ENCODE measurements around the gene NOTO. TPM values are rescaled to one million over a fixed set of nuclear protein-coding genes. Genes with fewer than 3 reads are reported as not detected.

NOTO gene
- total and polyA plus RNA-seq, 2 donors (not counting 1 experiment from before 2014, with no cell fraction given): not detected

- no peaks in the 10 kb centered on the region for H3K27me3 ChIP-seq (ENCODE audit: control insufficient read depth, insufficient read depth, low read length)
- peaks cover 2% of the 10 kb centered on the region for H3K79me2 ChIP-seq (ENCODE audit: control insufficient read depth, insufficient read depth, low read length)
- H2AFZ ChIP-seq (ENCODE audit: low read length): no peak overlapping the region
- H3K9me3 ChIP-seq (ENCODE audit: control insufficient read depth, insufficient read depth, low read depth, low read length): no peaks in the 10 kb centered on the region
- H3K36me3 ChIP-seq (ENCODE audit: control insufficient read depth, insufficient read depth, low read length): peaks cover 6% of the 10 kb centered on the region
- H4K20me1 ChIP-seq (ENCODE audit: control insufficient read depth, extremely low read depth, insufficient read depth, low read length): no peaks in the 10 kb centered on the region
- H3K27ac ChIP-seq (ENCODE audit: insufficient read depth, low read length): no peak overlapping the region
- no peak overlapping the region for H3K9ac ChIP-seq (ENCODE audit: insufficient read depth, low read length)
- no peak overlapping the region for H3K4me3 ChIP-seq (replicated peaks in 1 of 4; ENCODE audit: control extremely low read depth in 1 of 4, insufficient read depth in 1 of 4, low read depth in 3 of 4, low read length in 4 of 4)
- no peak overlapping the region for H3K4me2 ChIP-seq (ENCODE audit: extremely low read depth, insufficient read depth, low read length)
- H3K4me1 ChIP-seq (ENCODE audit: control insufficient read depth, extremely low read depth, insufficient read depth, low read length): peaks cover 3% of the 10 kb centered on the region
- TF ChIP-seq CTCF (conservative IDR thresholded peaks at IDR 0.05 in 1 of 2, IDR thresholded peaks at IDR 0.05 in 1 of 2; ENCODE audit: low read depth in 1 of 2, low read length in 2 of 2) (no peak), EZH2 (IDR thresholded peaks at IDR 0.05; ENCODE audit: low read length, missing control alignments) (no peak)
- DNase-seq (ENCODE audit: low read depth in 2 of 2): no peak
These were observed 26.3 kb downstream of the NOTO start for GRCh38 chr2:73228631-73229030.

GRCh38 chr2:73232403-73233153 lies 30.2 kb downstream of the NOTO start:
- H3K36me3 ChIP-seq (ENCODE audit: control insufficient read depth, insufficient read depth, low read length): peaks cover 5% of the 10 kb centered on the region
- H3K27ac ChIP-seq (ENCODE audit: insufficient read depth, low read length): peak overlapping the region; percentile 66
- no peak for TF ChIP-seq CTCF (conservative IDR thresholded peaks at IDR 0.05 in 1 of 2, IDR thresholded peaks at IDR 0.05 in 1 of 2; ENCODE audit: low read depth in 1 of 2, low read length in 2 of 2)
- TF ChIP-seq EZH2 (IDR thresholded peaks at IDR 0.05; ENCODE audit: low read length, missing control alignments): no peak
- peaks cover 8% of the 10 kb centered on the region for H3K4me1 ChIP-seq (ENCODE audit: control insufficient read depth, extremely low read depth, insufficient read depth, low read length)
- H3K4me2 ChIP-seq (ENCODE audit: extremely low read depth, insufficient read depth, low read length): peak overlapping the region; percentile 80
- DNase-seq (ENCODE audit: low read depth in 2 of 2): no peak
- peak overlapping the region; percentile 85 for H2AFZ ChIP-seq (ENCODE audit: low read length)
- no peaks in the 10 kb centered on the region for H3K27me3 ChIP-seq (ENCODE audit: control insufficient read depth, insufficient read depth, low read length)
- H3K4me3 ChIP-seq (replicated peaks in 1 of 4; ENCODE audit: control extremely low read depth in 1 of 4, insufficient read depth in 1 of 4, low read depth in 3 of 4, low read length in 4 of 4): peak overlapping the region; percentile 61 to 94 (median 68)
- H3K9ac ChIP-seq (ENCODE audit: insufficient read depth, low read length): peak overlapping the region; percentile 74
- H3K79me2 ChIP-seq (ENCODE audit: control insufficient read depth, insufficient read depth, low read length): peaks cover 36% of the 10 kb centered on the region
- no peaks in the 10 kb centered on the region for H4K20me1 ChIP-seq (ENCODE audit: control insufficient read depth, extremely low read depth, insufficient read depth, low read length)
- no peaks in the 10 kb centered on the region for H3K9me3 ChIP-seq (ENCODE audit: control insufficient read depth, insufficient read depth, low read depth, low read length)

GRCh38 chr2:73233154-73233931 lies 31.0 kb downstream of the NOTO start, which contains the start of gene PRADC1:
TSS of gene PRADC1 (minus strand) at chr2:73233239. CDS start at chr2:73233160, 79 bp downstream.
- peak; percentile 99 to 100 for DNase-seq (ENCODE audit: low read depth in 2 of 2)
- Histone ChIP-seq H2AFZ (ENCODE audit: low read length) (peak within 1 kb of the TSS; percentile 99), H3K36me3 (ENCODE audit: control insufficient read depth, insufficient read depth, low read length) (peaks cover 2% of the 10 kb centered on the region), H3K9ac (ENCODE audit: insufficient read depth, low read length) (peak within 1 kb of the TSS; percentile 92), H3K27ac (ENCODE audit: insufficient read depth, low read length) (peak within 1 kb of the TSS; percentile 90), H3K4me2 (ENCODE audit: extremely low read depth, insufficient read depth, low read length) (peak within 1 kb of the TSS; percentile 100), H3K27me3 (ENCODE audit: control insufficient read depth, insufficient read depth, low read length) (no peaks in the 10 kb centered on the region), H3K4me3 (replicated peaks in 1 of 4; ENCODE audit: control extremely low read depth in 1 of 4, insufficient read depth in 1 of 4, low read depth in 3 of 4, low read length in 4 of 4) (peak within 1 kb of the TSS; percentile 73 to 98 (median 92)), H4K20me1 (ENCODE audit: control insufficient read depth, extremely low read depth, insufficient read depth, low read length) (no peaks in the 10 kb centered on the region), H3K4me1 (ENCODE audit: control insufficient read depth, extremely low read depth, insufficient read depth, low read length) (peaks cover 8% of the 10 kb centered on the region), H3K9me3 (ENCODE audit: control insufficient read depth, insufficient read depth, low read depth, low read length) (no peaks in the 10 kb centered on the region), H3K79me2 (ENCODE audit: control insufficient read depth, insufficient read depth, low read length) (peaks cover 44% of the 10 kb centered on the region)
- no peak for TF ChIP-seq CTCF (conservative IDR thresholded peaks at IDR 0.05 in 1 of 2, IDR thresholded peaks at IDR 0.05 in 1 of 2; ENCODE audit: low read depth in 1 of 2, low read length in 2 of 2)
- TF ChIP-seq EZH2 (IDR thresholded peaks at IDR 0.05; ENCODE audit: low read length, missing control alignments): no peak

Data from fibroblast of lung (primary cell).